ENCODE results near the gene DQX1.

The DQX1 gene

DNA sequence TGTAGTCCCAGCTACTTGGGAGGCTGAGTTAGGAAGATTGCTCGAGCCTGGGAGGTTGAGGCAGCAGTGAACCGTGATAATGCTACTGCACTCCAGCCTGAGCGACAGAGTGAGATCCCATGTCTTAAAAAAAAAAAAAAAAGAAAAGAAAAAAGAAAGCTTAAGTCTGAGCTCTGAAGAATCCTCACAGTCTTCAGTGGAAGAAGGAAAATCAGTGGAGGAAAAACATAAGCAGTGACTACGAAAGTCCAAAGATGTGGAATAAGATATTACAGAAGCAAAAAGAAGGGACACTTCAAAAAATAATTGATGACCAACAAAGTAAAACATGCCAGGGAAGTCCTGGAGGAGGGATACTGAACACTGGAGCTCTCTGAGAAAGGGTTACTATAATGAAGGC is 15.8 kb downstream of the DQX1 start:
- DNase-seq = no peak

DNA sequence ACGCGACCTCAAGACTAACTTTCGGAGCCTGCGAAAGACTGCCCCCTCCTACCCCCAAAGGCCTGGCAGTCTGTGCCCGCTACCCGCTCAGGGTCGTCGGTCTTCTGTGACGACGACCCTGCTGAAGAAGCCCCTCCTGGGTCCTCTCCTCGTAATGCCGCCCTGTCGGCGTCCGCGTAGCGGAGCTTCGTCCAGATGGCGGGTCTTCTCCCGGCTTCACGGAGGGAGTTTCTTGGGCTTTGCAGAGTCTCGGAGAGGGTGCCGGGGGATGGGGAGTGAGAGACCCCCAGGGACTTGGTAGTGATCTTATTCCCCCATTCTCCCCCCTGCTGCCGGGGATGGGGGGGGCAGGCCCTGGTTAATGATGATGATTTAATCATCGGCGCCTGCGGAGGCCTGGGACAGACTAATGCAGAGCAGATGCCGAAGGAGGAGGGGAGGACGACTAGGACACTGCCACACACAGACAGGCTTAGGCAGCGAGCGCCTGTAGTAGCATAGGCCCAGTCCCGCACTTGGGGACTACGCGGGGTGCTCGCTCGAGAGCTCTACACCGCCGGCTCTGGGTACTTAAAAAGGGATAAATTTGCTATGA is 18.0 kb downstream of the DQX1 start:
- DNase-seq = peak; percentile 33

DNA sequence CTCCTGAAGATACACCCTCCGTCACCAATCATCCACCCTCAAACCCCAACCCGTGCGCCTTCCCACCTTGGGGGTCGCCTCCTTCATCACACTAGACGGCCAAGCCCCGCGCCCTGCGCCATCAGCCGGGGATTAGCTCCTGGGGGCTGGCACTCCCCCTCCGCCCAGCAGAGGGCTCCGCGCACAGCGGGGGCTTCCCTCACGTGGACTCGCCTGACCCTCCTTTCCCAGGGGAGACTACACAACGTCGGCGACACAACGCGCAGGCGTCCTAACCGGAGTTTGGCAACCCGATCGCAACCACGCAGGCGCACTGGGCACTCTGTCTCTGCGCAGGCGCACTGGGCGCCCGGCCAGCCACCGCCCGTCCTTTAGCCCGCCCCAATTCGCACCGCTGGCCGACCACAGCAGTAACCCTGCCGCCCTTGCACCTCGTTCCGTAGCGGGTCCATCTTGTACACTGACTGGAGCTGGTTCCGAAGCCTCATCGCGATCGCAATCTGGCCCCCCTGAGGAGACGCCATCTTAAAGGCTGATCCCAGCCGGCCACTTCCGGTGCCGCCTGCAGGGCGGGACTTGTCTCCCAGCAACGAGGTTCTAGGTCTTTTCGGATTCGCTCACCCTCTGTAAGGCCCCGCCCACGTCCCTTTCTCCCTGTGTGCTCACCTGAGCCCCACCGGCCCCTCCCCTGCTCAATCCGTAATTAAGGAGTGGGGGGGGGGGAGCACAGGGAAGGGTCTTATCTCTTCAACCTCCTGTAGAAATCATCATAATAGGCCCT is 18.7 kb downstream of the DQX1 start, which contains the start of gene PCGF1:
Gene PCGF1 (minus strand): TSS at position 551 of the 781 bp plus-strand sequence. CDS start 27 bp downstream, at position 524.
- DNase-seq = peak; percentile 99

DNA sequence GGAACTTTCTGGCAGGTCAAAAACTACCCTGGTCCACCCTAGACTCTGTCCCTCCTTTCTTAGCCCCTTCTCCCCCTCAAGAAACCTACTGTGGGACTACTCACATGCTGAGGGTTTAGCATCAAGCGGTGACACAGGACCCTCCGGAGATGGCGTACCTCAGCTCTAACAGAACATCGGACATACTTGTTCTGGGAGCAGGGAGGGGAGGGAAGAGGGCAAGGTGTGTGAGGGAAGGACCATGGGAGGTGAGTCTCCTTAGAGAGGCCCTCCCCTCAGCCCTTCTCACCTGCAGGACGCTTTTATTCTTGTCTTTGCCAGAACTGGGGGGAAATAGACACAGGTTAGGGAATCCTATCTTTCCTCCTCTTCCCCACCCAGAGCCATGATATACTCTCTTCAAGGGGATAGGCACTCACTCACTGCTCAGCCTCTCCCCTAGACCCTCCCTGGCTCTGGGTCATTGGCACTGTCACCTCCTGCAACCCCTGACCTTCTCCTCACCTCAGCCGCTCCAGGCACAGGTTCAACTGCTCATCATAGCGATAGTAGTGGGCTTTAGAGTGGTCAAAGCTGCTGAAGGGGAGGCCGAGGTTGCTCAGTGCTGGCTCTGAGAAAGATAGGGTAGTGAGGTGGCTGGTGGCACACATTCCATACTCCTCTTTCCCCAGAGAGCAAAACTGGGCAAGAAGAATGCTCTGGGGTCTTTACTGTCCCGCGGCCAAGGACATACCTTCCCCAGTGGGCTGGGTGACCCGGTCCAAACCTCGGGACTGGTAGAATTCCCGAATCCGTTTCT is 20.4 kb downstream of the DQX1 start:
- DNase-seq = no peak

DNA sequence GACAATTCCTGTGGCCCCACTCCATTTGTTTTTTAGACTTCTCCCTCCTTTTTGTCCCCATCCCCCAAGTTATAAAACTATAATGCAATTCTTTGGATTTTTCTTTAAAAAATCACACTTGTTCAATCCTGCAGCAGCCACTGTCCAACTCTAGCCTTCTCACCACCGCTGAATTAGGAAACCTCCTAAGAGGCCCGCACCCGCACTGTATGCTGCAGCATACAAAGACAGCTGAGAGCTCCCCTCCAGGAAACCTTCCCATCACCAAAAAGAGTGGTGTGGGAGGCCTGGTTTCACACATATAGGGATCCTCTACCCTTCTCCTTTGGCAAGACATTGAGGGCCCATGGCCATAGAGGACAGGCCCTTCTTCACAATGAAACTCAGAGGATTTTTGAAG is 21.4 kb downstream of the DQX1 start:
- no peak for DNase-seq

DNA sequence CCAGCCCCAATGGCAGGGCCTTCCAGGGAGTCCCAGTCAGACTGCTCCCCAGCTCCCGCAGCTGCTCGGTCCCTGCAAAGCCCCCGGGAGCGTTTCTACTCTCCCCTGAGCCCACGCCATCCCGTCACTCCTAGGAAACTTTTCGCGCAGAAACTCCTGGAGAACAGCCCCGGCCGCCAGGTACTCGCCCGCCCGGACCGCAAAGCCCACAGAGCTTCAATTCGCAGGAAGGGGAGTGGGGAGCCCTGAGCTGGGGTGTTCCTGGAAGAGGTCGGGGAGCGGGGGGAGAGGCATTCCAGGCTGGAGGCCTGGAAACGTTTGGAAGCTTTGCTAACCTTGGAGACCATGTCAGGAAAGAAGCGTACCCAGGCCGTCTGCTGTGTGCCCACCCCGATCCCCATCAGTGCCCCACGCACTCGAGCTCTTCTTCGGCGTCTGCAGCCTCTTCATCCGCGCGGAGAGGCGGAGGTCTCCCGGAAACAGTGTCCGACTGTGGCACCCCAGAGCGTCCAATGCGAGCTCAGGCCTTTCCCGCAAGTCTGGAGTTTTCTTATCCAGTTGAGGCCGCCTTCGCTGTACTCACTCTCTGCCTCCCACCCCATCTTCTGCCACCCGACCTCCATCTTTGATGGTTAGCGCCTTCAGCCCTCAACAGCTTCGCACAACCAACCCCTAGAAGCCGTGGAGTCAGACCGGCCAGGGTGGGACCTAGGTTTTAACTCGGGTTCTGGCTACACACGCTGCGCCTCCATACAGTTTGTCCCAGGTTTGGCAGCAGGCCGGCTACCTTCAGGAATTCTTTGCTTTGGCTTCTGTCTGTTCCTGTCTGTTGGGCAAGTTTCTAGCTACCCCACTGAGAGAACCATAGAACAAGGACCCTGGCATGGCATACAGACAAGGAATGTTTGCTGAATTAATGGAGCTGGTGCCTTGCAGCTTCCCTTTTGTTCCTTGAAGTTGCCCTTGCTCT is 22.2 kb downstream of the DQX1 start:
- DNase-seq = no peak

DNA sequence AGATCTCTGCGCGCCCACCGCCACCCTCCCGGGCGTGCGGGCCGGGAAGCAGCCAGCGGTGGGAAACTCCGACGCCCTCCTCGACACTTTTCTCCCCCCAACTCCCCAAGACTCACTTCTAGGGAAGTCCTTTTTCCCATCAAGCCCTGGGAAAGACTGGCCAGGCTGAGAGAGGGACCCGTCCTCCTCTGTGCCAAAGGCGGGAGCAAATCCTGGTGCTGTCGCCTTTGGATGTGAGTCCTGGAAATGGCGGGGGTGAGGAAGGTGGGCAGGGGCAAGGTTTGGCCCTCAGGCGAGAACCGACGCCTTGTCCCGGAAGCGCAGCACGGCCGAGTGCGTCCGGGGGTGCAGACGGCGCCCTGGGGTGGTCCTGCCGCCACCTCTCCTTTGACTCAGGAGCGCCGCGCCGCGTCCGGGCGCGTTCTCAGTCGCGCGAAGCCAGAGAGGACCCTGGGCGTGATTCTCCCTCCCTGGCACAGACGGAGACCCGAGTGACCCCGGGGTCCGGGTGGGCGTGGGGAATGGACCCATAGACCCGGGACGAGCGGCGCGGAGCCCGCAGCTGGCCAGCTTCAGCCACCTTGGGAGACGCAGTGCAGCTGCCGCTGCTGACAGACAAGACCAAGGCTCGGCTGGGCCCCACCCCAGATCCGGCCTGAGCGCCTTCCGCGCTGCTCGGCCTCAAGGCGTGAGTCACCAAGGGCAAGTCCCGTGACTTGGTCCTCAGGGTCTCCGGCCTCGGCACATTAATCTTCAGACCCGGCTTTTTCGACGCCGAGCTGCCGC is 23.1 kb downstream of the DQX1 start:
- DNase-seq = no peak

DNA sequence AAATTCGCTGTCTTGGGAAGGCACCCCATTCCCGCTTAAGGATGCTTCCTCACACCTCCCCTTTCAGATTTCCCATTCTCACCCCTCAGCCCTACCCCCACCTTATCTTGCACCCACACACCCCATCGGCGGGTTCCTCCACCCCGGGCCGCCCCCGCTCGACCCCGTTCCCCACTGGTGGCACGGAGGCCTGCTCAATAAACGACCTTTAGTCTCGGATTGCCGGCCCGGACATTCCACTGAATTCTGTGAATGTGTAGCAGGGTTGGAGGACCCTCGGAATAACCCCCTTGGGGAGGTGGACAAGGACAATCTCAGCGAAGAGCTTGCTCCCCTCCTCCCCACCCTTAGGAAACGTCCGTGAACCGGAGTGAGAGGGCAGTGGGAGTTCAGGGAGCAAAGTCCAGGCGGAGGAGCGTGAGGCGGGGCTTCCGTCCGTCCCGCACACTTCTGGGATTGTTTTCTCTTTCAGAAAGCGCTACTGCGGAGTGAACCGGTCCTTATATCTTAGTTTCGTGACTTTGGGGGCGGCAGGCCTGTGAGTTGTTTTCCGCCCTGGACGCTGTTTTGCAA is 23.8 kb downstream of the DQX1 start:
- DNase-seq = no peak

DNA sequence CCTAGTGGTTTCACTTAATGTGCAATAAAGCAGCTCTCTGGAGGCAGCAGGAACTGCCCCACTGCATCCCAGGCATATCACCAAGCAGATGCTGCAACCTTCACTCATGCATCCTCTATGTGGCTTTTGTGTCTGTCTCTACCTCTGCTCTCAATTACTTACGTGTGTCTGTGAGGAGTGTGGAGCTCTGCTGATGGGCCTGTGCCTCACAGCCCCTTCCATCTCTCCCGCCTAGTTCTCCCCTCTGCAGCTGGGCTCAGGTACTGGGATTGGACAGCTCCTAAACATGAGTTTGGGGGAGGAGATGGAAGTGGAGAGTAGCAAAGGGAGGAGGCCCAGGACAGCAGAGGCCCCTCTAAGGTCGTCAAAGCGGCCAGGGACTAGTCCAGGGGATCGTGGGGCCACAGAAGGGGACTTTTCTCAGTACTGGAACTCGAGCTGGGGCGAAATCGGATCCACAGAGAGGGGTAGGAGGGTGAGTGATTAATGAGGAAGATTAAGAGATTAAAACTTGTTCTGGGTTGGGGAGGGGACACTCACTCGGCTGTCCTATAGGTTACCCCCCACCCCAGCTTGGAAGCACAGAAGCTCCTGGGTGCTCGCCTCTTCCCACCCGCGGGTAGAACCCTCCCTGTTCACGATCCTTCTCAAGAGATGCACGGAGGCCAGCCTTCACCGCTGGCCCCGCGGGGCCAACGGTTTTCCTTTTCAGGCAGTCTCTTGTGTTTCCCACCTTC is 24.5 kb downstream of the DQX1 start:
- no peak for DNase-seq

DNA sequence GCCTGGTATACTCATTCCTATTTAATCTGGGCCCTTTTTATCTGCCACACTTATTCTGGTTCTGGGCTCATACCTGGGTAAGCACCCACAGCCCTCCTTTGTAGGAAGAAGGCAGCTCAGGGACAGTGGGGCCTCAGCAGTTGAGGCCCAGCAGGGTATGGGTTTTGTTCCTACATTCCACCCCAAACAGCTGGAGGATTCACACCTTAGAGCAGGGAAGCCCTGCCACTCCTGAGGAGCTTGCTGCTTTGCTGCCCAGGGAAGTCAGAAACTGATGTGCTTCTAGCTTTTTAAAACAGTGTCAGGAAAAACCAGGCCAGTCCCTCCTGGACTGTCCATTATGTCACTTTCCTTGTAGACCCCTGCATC is 25.5 kb downstream of the DQX1 start:
- no peak for DNase-seq

DNA sequence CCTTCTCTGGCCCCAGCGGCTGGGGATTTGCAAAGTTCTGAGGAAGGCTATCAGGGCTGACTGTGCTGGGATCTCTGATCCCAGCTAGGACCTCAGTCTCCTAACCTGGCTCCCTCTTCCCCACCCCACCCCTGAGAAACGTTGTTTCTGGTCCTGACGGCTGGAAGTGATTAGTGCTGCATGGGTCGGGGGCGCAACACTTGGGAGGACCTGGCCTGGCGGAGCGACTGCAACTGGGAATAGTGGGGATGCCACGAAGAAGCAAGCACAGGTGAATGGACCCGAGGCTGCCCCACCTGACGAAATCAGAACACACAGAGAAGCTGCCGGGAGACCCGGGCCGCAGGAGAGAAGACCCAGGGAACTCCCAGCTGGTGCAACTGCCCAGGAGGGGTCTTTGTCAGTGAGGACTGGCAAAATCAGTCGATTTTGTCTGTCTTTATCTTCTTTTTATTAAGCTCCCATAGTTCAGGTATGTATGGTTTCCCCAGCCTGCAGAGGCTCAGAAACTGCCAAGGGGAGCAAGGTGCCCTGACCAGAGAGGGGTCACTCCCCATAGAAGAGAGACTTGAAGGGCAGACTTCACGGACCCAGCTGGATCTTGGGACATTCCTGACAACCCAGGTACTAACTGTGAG is 26.0 kb downstream of the DQX1 start:
- DNase-seq = no peak

DNA sequence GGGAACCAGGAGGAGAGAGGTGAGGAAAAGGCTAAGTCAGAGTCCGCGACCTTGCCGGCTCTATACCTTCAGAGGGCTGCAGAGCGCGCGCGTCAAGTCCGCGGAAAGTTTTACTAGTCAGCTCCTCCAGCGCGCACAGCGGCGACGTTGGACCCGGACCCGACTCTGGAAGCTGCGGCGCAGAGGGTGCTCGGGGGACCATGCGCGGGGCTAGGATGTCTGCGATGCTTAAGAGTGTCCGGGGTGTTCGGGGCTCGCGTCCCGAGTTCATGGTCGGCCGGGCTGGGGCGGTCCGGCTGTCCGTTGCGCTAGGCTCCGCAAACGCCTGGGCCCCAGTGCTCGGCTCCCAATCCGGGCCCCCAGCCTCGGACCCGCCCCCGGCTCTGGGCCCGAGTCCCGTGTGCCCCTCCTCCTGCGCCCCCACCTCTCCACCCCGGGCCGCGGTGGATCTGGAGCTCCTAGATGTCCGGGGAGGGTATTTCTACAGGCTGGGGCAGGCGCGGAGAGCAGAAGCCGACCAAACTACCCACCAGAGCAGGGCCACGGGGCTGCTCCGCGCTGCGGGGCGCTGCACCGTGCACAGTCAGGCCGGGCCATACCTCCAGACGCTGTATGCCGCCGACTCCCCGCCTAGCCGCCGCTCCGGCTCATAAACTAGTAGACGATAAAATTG is 26.6 kb downstream of the DQX1 start, which contains the start of gene LBX2:
Gene LBX2 (minus strand): TSS at position 337 of the 673 bp plus-strand sequence. CDS start 66 bp downstream, at position 271.
- no peak for DNase-seq

DNA sequence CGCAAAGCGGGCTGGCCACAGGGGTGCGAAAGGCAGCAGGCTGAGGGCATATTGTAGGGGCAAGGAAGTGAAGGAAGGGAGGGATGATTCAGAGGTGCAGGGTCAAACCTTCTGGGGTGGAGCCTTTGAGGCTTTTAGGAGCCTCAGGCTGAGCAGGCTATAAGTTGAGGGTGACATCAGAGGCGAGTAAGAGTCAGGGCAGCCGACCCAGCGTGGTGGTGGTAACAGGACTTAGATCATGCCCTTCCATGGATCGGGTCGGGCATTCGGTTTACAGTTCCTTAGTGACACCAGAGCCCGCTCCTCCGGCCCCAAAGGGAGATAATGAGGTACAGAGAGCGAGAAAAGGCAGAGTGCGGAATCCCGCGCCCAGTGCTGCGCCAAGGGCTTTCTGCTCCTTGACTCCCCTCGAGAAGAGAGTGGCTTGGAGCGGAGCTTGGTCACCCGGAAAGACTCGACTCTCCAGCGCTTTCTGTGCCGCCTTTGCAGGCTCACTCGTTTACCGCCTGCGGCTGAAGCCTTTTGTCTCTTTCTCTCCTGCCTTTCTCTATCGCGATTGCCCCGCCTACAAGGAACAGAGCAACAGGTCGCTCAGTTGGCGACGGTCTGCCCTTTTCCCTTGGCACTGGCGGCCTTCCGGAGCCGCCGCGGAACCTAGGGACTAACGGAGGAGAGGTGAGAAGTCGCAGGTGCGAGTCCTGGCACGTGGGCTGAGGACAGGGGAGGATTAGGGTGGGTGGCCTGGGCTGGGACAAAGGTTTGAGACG is 27.3 kb downstream of the DQX1 start:
- DNase-seq = no peak

DNA sequence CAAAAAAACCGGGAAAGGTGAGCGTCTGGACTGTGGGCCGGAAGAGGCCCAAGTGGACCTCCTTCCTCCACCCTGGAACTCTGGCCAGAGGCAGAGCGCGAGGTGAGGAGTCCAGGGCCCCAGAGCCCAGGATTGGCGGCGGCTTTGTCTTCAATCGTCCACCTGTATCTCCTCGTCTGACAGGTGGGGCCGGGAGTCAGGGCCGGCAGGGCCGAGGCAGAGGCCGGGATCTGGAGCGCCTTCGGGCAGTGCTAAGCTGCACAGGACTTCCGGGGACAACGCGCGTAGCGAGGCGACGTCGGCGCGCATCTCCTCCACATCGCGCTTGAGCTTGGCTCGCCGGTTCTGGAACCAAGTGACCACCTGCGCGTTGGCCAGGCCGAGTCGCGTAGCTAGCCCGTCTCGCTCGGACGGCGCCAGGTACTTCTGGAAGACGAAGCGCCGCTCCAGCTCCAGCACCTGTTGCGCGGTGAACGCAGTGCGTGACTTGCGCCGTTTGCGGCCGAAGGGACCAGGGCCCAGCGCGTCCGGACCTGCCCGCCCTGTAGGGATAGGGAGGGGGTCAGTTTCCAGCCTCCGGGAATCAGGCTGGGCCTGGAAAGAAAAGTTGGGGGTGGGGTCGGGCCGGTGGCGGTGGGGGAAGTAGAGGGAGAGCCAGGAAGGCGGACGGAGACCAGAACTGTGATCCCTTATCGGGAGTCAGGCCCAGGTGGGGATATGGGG is 28.1 kb downstream of the DQX1 start:
- DNase-seq = no peak

DNA sequence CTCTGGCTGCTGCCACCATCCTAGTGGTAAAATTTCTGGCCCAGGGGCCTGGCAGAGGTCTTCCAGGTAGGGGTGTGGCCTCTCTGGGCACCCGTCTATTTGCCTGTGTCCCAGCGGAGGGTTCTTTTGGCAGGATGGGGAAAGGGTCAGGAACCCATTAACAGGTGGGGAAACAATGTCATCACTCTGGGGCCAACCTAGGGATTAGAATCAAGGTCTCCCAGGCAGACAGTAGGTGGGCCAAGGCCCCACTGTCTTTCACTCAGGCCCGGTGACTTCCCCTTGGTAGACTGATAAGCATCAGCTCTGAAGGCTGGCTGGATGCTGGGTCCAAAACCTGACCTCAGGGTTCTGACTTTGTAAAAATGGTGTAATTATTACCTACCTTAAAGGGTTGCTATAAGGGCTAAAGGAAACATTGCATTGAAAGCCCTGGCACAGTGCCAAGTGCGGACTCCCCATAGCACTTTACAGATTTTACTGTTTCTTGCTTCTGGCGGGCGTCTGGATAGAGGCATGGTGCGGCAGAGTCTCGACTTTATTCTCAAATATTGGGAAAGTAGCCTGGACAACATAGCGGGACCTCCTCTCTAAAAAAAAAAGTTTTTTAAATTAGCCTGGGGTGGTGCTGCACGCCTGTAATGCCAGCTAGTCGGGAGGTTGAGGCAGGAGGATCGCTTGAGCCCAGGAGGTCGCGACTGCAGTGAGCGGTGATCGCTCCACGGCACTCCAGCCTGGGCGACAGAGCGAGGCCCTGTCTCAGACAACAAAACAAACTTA is 28.8 kb downstream of the DQX1 start:
- DNase-seq = no peak

DNA sequence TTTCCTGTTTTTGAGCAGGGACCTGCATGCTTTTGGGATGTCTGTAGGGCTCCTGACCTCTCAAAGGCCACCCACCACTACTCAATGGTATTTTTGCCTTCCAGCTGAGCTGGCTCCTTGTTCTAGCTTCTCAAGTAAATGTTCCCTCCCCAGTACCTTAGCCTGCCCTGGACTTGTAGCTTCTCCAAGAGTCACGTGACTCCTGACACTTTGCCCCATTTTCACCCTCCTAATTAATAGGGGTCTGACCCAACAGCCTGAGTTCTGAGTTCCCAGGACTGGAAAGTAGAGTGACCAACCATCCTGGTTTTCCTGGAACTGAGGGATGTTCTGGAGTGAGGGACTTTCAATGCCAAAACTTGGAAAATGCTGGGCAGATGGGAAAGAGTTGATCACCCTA is 30.6 kb downstream of the DQX1 start:
- no peak for DNase-seq

DNA sequence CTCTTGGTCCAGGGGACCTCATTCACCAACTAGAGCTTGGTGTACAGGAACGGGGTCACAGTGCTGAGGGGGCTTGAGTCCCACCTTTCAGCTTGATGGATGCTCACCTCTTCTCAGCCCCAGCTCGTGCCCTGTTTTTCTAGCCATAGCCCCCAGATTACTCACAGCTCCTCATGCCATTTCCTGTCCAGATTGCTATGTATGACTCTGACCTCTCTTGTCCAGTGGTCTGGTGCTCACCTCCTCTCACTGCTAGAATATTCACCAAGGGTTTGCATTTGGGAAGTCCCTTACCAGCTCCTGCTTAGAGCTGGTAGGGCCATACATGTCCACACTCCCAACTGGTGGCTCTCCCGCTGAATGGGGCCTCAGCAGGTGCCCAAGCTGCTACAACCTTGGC is 32.5 kb downstream of the DQX1 start:
- DNase-seq = no peak
